HG03135 (cell line): ENCODE measurements around the gene NSD2.
A peak's percentile ranks its signal among the peaks of the same experiment; 100 is the strongest.
"Not testable (repeated sequence)": the region's sequence is repeated elsewhere in the genome, so short reads cannot be mapped to it uniquely, and the experiment has no call there.

Source experiments
- ATAC-seq: cut with Tn5 transposase; IDR thresholded peaks from one replicate; pipeline ENCODE4 v1.9.1; 2021; ENCODE audit warnings: mild to moderate bottlenecking, moderate library complexity; ENCODE audit not compliant: unreplicated experiment

The NSD2 gene

DNA sequence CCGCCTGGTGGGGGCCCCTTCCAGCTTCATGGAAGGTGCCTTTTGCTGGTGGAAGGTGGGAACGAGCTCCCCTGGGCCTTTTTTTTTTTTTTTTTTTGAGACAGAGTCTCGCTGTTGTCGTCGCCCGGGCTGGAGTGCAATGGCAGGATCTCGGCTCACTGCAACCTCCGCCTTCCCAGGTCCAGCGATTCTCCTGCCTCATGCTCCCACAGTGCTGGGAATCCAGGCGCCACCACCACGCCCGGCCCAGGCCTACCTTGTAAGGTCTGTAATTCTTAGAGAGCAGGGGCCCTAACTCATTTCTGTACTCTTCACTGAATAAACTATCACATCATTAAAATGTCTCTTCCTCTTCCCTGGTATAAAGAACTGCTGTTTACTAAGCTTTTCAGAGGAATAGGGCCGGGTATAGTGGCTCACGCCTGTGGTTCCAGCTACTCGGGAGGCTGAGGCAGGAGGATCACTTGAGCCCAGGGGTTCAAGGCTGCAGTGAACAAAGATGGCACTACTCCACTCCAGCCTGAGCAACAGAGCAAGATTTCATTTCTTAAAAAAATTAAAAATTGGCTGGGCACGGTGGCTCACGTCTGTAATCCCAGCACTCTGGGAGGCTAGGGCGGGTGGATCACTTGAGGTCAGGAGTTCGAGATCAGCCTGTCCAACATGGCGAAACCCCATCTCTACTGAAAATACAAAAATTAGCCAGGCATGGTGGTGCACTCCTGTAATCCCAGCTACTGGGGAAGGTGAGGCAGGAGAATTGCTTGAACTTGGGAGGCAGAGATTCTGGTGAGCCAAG lies 122.7 kb downstream of the NSD2 start:
- ATAC-seq = not testable (repeated sequence)

DNA sequence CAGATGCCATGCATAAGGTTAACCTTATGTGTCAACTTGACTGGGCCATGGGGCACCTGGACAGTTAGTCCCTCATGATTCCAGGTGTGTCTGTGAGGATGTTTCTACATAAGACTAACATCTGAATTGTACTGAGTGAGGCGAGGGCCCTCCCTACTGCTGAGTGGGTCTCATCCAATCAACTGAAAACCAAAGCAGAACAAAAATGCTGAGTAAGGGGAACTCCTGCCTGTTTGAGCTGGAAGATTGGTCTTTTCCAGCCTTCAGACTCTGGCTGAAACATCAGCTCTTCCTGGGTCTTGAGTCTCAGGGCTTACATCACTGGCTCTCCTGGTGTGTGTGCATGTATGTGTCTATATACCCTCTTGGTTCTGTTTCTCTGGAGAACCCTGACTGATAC lies 123.7 kb downstream of the NSD2 start:
- no peak for ATAC-seq

DNA sequence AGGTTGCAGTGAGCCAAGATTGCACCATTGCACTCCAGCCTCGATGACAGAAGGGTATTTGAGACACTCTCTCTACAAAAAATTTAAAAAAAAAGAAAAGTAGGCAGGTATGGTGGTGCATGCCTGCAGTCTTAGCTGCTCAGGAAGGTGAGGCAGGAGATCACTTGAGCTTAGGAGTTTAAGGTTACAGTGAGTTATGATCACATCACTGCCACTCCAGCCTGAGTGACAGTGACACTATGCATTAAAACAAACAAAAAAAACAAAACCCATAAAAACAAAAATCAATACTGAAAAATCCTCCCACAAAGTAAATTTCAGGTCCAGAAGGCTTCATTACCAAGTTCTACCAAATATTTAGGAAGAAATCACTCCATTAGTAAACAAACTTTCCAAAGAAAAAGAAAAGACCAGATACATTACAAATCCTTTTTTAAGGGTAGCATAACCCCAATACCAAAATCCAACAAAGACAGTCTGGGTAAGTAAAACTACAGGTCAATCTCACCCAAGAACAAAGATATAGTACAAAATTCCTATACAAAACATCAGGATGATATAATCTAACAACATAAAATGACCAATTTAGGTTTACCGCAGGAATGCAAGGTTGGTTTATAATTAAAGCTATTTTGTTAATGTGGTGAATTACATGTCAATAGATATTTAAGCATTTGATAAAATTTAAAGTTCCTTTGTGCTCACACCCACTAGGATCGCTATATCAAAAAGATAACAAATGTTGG lies 125.8 kb downstream of the NSD2 start:
- no peak for ATAC-seq

DNA sequence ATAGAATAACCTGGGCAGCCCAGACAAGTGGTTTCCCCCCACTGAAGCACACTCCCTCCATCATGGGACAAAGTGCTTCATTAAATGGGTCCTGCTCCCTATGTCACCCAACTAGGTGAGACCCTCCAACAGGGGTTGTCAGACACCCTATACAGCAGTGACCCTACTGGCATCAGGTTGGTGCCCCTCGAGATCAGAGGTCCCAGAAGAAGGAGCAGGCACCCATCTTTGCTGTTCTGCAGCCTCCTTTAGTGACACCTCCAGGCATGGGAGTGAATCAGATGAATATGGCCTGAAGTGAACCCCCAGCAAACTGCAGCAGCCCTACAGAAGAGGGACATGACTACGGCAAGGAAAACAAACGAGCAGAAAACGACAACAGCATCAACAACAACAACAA lies 126.5 kb downstream of the NSD2 start:
- ATAC-seq = no peak

DNA sequence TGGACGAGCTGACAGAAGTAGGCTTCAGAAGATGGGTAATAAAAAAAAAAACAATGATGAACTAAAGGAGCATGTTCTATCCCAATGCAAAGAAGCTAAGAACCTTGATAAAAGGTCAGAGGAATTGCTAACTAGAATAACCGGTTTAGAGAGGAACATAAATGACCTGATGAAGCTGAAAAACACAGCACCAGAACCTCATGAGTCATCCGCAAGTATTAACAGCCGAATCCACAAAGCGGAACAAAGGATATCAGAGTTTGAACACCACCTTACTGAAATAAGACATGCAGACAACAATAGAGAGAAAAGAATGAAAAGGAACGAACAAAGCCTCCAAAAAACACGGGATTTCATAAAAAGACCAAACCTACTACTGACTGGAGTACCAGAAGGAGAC lies 127.1 kb downstream of the NSD2 start:
- no peak for ATAC-seq

DNA sequence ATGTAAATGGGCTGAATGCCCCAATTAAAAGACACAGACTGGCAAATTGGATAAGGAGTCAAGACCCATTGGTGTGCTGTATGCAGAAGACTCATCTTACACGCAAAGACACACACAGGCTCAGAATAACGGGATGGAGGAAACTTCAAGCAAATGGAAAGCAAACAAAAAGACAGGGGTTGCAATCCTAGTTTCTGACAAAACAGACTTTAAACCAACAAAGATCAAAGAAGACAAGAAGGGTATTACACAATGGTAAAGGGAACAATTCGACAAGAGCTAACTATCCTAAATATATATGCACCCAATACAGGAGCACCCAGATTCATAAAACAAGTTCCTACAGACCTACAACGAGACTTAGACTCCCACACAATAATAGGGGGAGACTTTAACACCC lies 128.1 kb downstream of the NSD2 start:
- not testable (repeated sequence) for ATAC-seq

DNA sequence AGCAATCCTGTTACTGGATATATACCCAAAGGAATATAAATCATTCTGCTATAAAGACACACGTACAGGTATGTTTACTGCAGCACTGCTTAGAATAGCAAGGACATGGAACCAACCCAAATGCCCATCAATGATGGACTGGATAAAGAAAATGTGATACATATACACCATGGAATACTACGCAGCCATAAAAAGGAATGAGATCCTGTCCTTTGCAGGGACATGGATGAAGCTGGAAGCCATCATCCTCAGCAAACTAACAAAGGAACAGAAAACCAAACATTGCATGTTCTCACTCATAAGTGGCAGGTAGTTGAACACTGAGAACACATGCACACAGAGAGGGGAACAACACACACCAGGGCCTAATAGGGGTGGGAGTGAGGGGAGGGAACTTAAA lies 132.2 kb downstream of the NSD2 start:
- not testable (repeated sequence) for ATAC-seq

DNA sequence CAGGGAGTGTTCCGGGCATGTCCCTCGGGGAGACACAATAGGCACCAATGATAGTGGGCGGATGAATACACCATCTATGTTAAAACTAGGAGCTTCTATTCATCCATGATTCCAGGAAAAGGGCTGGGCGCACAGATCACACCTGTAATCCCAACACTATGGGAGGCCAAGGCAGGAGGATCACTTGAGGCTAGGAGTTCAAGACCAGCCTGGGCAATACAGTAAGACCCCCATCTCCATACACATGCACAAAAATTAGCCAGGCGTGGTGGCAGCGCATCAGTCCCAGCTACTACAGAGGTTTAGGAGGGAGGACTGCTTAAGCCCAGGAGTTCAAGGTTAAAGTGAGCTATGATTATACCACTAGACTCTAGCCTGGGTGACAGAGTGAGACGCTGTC lies 135.2 kb downstream of the NSD2 start:
- no peak for ATAC-seq

DNA sequence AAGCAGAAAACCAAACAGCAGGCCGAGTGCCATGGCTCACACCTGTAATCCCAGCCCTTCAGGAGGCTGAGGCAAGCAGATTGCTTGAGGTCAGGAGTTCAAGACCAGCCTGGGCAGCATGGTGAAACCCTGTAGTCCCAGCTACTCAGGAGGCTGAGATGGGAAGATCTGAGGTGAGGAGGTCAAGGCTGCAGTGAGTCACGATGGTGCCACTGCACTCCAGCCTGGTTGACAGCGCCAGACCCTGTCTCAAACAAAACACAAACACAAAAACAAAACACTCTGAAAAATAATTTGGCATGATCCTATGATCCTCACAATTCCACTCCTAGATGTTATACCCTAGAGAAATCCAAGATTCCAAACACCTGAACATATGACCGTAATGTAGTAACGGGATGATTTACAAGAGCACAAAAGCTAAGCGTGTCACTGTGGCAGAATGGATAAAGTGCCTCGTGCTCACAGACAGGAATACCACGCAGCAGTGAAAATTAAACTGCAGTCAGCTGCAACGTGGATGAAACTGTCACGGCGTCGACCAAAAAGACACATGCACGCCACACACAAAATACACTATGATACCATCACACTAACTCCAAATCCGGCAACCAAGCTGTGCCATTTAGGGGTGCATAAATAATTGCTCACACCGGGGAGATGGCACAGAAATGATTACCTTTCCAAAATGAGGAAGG lies 135.9 kb downstream of the NSD2 start:
- no peak for ATAC-seq

DNA sequence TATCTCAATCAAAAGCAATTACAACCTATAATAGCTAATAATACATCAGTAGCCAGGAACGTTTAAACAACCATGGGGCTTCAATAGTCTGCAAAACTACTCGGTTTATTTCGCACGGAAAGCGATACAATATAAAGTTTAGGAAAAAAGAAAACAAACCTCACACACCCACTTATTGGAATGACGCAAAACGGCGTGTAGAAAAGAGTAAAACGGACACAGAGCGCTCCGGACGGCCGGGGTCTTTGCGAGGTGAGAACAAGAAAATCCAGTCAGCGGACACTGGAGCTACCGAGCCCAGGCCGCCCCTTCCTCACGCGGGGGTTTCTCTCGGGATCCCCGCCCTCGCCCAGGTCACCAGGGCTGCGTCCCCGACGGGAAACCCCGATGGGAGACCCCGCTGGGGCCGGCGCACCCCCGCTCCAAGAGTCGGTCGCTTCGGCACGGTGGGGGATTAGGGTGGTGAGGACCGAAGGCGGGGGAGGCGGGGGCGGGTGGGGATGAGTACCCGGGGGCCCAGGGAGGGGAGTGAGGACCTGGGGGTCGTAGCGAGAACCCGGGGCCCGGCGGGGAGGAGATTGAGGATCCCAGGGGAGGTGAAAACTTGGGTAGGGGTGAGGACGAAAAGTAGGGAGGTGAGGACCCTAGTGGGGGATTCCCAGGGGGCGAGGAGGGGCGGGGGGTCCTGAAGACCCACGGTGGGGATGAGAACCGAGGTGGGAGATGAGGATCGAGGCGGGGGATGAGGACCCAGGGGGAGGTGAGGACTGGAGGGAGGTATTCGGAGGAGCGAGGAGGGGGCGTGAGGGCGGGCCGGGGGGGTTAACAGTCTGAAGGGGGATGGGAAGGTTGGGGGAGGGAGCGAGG lies 136.8 kb downstream of the NSD2 start:
- ATAC-seq = no peak

DNA sequence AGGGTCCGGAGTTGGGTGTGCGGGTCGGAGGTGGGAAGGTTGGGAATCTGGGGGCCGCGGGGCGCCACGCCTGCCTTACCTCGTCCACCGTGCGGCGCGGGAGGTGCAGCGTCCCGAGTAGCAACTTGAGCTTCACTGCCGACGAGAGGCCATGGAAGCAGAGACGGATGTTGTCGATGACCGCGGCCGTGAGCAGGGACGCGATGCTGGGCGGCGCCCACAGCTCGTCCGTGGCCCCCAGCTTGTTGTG lies 137.4 kb downstream of the NSD2 start:
- no peak for ATAC-seq

DNA sequence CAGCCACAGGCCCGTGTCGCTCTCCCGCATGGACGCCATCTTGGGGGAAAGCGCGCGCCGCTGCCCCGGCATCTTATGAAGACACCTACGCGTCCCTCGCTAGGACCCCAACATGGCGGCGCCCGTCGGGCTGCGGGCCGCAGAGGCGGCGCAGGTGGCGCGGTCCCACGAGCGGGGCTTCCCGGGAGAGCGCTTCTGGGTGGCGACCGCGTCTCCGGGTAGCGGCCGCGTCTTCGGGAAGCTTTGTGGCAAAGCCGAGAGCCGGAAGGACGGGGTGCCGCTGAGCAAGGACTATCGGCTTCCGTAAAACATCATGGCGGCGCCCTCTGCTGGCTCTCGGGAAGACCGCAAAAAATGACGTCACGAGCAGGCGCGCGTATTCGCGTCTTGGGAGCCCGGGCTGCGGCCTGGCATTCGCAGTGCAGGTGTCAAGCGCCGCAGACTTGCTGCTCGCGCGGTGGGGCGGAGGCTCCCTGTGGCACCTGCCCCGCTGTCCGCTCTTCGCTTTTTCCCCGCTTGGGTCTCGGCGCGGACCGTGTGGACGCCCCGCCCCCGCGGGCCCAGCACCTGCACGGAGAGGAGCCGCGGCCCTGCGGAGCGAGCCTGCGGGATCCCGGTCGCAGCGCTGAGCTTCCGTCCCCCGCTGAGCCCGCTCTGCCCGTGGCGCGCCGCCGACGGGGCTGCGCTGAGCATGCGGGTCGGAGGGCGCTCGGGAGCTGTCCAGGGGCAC lies 137.9 kb downstream of the NSD2 start, which contains the start of gene NELFA:
TSS of gene NELFA (minus strand) at position 54 of the 730 bp plus-strand sequence. CDS start at position 39, 15 bp downstream.
- ATAC-seq = peak; percentile 83

DNA sequence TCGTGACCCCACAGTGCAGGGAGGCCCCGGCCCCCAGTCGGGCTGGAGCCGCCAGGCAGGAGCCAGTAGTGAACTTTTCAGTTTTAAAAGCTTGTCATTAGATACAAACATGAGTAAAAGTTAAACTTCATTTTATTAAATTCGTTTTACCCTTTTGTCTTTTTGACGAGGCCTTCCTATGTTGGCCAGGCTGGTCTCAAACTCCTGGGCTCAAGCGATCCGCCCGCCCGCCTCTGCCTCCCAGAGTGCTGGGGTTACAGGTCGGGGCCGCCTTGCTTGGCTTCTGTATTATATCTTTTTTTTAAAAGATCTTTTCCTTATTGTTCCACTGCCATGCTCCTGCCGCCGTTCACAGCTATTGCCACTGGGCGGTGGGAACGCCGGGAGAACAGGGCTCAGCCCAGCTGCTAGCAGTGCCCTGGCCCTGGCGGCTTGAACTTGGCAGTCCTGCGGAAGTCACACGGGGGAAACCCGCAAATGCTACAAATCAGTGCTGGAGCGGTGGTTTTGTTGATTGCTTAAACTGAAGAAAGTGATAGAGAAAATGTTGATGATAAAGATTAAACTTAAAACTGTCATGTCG lies 138.5 kb downstream of the NSD2 start:
- ATAC-seq = no peak

DNA sequence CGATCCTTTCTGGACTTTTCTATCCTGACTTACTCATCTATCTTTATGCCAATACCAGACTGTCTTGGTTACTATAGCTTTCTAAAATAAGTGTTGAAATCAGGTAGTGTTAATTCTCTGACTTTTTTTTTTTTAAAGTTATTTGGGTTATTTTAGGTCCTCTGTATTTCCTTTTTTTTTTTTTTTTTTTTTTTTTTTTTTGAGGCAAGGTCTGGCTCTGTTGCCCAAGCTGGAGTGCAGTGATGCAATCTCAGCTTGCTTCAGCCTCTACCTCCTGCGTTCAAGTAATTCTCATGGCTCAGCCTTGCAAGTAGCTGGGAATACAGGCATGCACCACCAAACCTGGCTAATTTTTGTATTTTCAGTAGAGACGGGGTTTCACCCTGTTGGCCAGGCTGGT lies 140.4 kb downstream of the NSD2 start:
- no peak for ATAC-seq

DNA sequence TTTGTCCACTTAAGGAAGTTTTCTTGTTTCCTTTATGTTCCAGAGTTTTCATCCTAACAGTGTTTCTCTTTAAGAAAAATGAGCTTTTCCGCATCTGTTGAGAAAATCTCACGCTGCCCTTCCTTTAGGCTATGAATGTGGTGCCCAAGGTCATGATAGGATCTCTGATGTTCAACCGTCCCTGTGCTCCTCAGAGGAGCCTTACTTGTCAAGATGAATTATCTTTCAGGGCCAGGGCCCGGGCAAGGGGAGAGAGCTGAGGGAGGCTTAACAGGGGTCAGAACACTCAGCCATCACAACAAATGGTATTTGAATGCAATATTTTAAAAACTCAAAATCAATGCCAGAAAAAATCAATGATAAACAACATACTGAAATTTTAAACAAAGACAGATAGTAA lies 143.8 kb downstream of the NSD2 start:
- ATAC-seq = no peak

DNA sequence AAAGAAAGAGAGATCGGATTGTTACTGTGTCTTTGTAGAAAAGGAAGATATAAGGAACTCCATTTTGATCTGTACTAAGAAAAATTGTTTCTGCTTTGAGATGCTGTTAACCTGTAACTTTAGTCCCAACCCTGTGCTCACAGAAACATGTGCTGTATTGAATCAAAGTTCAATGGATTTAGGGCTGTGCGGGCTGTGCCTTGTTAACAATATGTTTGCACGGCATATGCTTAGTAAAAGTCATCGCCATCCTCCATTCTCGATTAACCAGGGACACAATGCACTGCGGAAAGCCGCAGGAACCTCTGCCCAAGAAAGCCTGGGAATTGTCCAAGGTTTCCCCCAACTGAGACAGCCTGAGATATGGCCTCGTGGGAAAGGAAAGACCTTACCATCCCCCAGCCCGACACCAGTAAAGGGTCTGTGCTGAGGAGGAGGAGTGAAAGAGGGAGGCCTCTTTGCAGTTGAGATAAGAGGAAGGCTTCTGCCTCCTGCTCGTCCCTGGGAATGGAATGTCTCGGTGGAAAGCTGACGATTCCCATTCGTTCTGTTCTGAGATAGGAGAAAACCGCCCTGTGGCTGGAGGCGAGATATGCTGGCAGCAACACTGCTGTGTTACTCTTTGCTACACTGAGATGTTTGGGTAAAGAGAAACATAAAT lies 150.3 kb downstream of the NSD2 start:
- not testable (repeated sequence) for ATAC-seq

DNA sequence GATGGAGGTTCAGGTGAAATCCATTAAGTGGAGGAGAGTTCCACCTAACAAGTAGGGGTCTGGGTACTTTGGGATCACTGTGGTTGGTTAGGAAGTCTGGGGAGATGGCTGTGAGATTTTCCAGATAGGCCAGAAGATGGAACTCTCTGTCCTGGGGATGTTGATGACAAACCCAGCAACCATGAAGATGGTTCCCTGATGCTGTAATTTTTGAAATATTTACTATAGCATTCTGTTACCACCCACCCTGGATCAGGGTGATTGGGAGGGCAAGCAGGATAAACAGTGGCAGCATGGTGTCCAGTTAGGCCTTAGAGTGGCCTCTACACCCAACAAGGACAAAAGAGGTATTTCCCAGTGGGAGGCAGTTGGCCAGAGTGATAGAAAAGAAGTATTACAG lies 153.5 kb downstream of the NSD2 start:
- ATAC-seq = no peak

DNA sequence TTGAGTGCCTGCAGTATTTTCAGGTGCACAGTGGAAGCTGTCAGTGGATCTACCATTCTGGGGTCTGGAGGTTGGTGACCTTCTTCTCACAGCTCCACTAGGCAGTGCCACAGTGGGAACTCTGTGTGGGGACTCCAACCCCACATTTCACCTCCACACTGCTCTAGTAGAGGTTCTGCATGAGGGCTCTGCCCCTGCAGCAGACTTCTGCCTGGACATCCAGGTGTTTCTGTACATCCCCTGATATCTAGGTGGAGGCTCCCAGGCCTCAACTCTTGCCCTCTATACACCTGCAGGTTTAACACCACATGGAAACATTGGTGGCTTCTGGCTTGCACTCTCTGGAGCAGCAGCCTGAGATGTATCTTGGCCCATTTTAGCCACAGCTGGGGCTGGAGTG lies 154.6 kb downstream of the NSD2 start:
- ATAC-seq = no peak

DNA sequence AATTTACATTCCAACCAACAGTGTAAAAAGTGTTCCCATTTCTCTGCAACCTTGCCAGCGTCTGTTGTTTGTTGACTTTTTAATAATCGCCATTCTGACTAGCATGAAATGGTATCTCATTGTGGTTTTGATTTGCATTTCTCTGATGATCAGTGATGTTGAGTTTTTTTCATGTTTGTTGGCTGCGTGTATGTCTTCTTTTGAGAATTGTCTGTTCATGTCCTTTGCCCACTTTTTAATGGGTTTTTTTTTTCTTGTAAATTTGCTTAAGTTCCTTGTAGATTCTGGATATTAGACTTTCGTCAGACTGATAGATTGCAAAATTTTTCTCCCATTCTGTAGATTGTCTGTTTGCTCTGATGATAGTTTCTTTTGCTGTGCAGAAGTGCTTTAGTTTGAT lies 155.9 kb downstream of the NSD2 start:
- ATAC-seq = not testable (repeated sequence)
